IMR-90 (cell line): ENCODE measurements around the gene DRD5. TPM values are rescaled to one million over a fixed set of nuclear protein-coding genes. Genes with fewer than 3 reads are reported as not detected.

Experiments used
- ATAC-seq: fragments of 200-7000 bp; cut with Tn5 transposase; 2 replicates; pipeline ENCODE4 v1.9.1; 2020; ENCODE audit warnings: low read depth, mild to moderate bottlenecking, moderate library complexity
- BruUV-seq: library from RNA; stranded (reverse); fragments of 400-500 nt; replicated peaks from 2 replicates; lab custom pipeline; 2021; lab: Mats Ljungman, UMichigan
- CTCF ChIA-PET: fragments of 300-600 bp; formaldehyde crosslinking; extraction: SDS; loops from one replicate; lab custom pipeline; 2021; ENCODE audit warnings: antibody characterized with exemption; lab: Yijun Ruan, JAX
- POLR2A ChIA-PET: fragments of 300-600 bp; sonication (Branson Sonifier 250); formaldehyde crosslinking; loops from one replicate; lab custom pipeline; 2022; ENCODE audit warnings: antibody characterized with exemption; ENCODE audit not compliant: unreplicated experiment; lab: Charles Lee
- DNase-seq: peaks from one replicate; pipeline ENCODE4 v3.0.0; 2013
- H2AFZ ChIP-seq: replicated peaks from 2 replicates; pipeline ENCODE3; 2013; ENCODE audit warnings: low read length, mild to moderate bottlenecking; ENCODE audit not compliant: poor library complexity
- H2AK5ac ChIP-seq: 2 replicates; pipeline ENCODE4 v1.6.1; 2013; ENCODE audit warnings: low read depth, low read length, inconsistent platforms
- H2AK9ac ChIP-seq: replicated peaks from 2 replicates; pipeline ENCODE3; 2013; ENCODE audit warnings: mild to moderate bottlenecking, low read depth, low read length, moderate library complexity; ENCODE audit not compliant: poor library complexity
- H2BK120ac ChIP-seq: 2 replicates; pipeline ENCODE4 v1.6.1; 2013; ENCODE audit warnings: low read depth, low read length, inconsistent platforms
- H2BK15ac ChIP-seq: 3 replicates; pipeline ENCODE4 v1.6.1; 2013; ENCODE audit warnings: low read depth, low read length, inconsistent platforms
- H2BK20ac ChIP-seq: 2 replicates; pipeline ENCODE4 v1.6.1; 2013; ENCODE audit warnings: low read depth, mild to moderate bottlenecking, inconsistent platforms, low read length, moderate library complexity
- H2BK5ac ChIP-seq: 2 replicates; pipeline ENCODE4 v1.6.1; 2013; ENCODE audit warnings: mild to moderate bottlenecking, low read depth, low read length, inconsistent platforms; ENCODE audit not compliant: poor library complexity, severe bottlenecking
- H3K14ac ChIP-seq: replicated peaks from 2 replicates; pipeline ENCODE4 v1.6.1; 2013; ENCODE audit warnings: low read depth, low read length, inconsistent platforms
- H3K18ac ChIP-seq: 2 replicates; pipeline ENCODE4 v1.6.1; 2013; ENCODE audit warnings: low read depth, low read length, control low read depth
- H3K23ac ChIP-seq: 2 replicates; pipeline ENCODE4 v1.6.1; 2013; ENCODE audit warnings: low read depth, low read length, inconsistent platforms
- H3K27ac ChIP-seq: 2 replicates; pipeline ENCODE4 v1.5.1; 2013; ENCODE audit warnings: mild to moderate bottlenecking, control low read depth, low read length; ENCODE audit not compliant: insufficient read depth
- H3K27me3 ChIP-seq: 2 replicates; pipeline ENCODE4 v1.6.1; 2013; ENCODE audit warnings: low read length; ENCODE audit not compliant: control insufficient read depth, insufficient read depth
- H3K36me3 ChIP-seq: 2 replicates; pipeline ENCODE4 v1.6.1; 2013; ENCODE audit warnings: low read length, mixed read lengths; ENCODE audit not compliant: control insufficient read depth, insufficient read depth
- H3K4ac ChIP-seq: 2 replicates; pipeline ENCODE4 v1.6.1; 2013; ENCODE audit warnings: low read depth, low read length, inconsistent platforms
- H3K4me1 ChIP-seq: 2 replicates; pipeline ENCODE4 v1.6.1; 2013; ENCODE audit warnings: low read length, mixed read lengths; ENCODE audit not compliant: control insufficient read depth, insufficient read depth
- H3K4me2 ChIP-seq: 2 replicates; pipeline ENCODE4 v1.6.1; 2013; ENCODE audit warnings: low read depth, mild to moderate bottlenecking, control low read depth, low read length, moderate library complexity
- H3K4me3 ChIP-seq: 2 replicates; pipeline ENCODE4 v1.5.1; 2013; ENCODE audit warnings: low read depth, mild to moderate bottlenecking, control low read depth, low read length, moderate library complexity; ENCODE audit not compliant: insufficient read depth
- H3K56ac ChIP-seq: 2 replicates; pipeline ENCODE4 v1.6.1; 2013; ENCODE audit warnings: low read length, inconsistent platforms; ENCODE audit not compliant: insufficient read depth; ENCODE audit errors: extremely low read depth
- H3K79me1 ChIP-seq, 2 experiments: 2 replicates each; pipeline ENCODE4 v1.6.1; 2013; ENCODE audit warnings: low read length in 2 of 2, inconsistent platforms in 1 of 2, low read depth in 1 of 2
- H3K9ac ChIP-seq: 2 replicates; pipeline ENCODE4 v1.6.1; 2013; ENCODE audit warnings: low read depth, low read length, control low read depth
- H3K9me1 ChIP-seq: 2 replicates; pipeline ENCODE4 v1.6.1; 2013; ENCODE audit warnings: low read length, inconsistent platforms; ENCODE audit not compliant: insufficient read depth
- H3K9me3 ChIP-seq: 2 replicates; pipeline ENCODE4 v1.6.1; 2013; ENCODE audit warnings: low read length; ENCODE audit not compliant: control insufficient read depth, insufficient read depth
- H4K20me1 ChIP-seq: 2 replicates; pipeline ENCODE4 v1.6.1; 2013; ENCODE audit warnings: low read length, inconsistent platforms; ENCODE audit not compliant: insufficient read depth
- H4K5ac ChIP-seq: 2 replicates; pipeline ENCODE4 v1.6.1; 2013; ENCODE audit warnings: mild to moderate bottlenecking, low read depth, low read length, control low read depth
- H4K8ac ChIP-seq, 2 experiments: 2 replicates each; pipeline ENCODE4 v1.6.1; 2013; ENCODE audit warnings: low read depth in 2 of 2, low read length in 2 of 2, control low read depth in 1 of 2, inconsistent platforms in 1 of 2
- H4K91ac ChIP-seq: 2 replicates; pipeline ENCODE4 v1.6.1; 2013; ENCODE audit warnings: low read depth, low read length, inconsistent platforms; ENCODE audit not compliant: insufficient read depth
- CEBPB ChIP-seq: IDR thresholded peaks from 2 replicates; pipeline ENCODE4 v1.6.1; 2012; ENCODE audit warnings: low read depth, low read length, improper control_type of control experiment
- CTCF ChIP-seq: conservative IDR thresholded peaks from 2 replicates; pipeline ENCODE4 v1.5.1; 2012; ENCODE audit warnings: mild to moderate bottlenecking, low read depth, low read length, improper control_type of control experiment
- ELK1 ChIP-seq: fragments of 150-350 bp; IDR thresholded peaks from 2 replicates; pipeline ENCODE4 v1.6.1; 2016; ENCODE audit warnings: low read depth, mild to moderate bottlenecking, low read length, moderate library complexity, borderline replicate concordance
- FOS ChIP-seq: fragments of 150-350 bp; IDR thresholded peaks from 2 replicates; pipeline ENCODE4 v1.6.1; 2016; ENCODE audit warnings: low read depth, low read length
- MAFK ChIP-seq: IDR thresholded peaks from 2 replicates; pipeline ENCODE4 v1.6.1; 2012; ENCODE audit warnings: low read depth, low read length, improper control_type of control experiment
- MAZ ChIP-seq: IDR thresholded peaks from 2 replicates; pipeline ENCODE4 v1.6.1; 2012; ENCODE audit warnings: low read depth, mild to moderate bottlenecking, low read length, improper control_type of control experiment, moderate library complexity, borderline replicate concordance
- MXI1 ChIP-seq: IDR thresholded peaks from 2 replicates; pipeline ENCODE4 v1.6.1; 2012; ENCODE audit warnings: low read depth, mild to moderate bottlenecking, low read length, moderate library complexity, borderline replicate concordance
- POLR2A ChIP-seq: IDR thresholded peaks from 2 replicates; pipeline ENCODE4 v1.6.1; 2012; ENCODE audit warnings: mild to moderate bottlenecking, low read depth, low read length
- RFX5 ChIP-seq: IDR thresholded peaks from 2 replicates; pipeline ENCODE4 v1.8.0; 2012; ENCODE audit warnings: low read depth, mild to moderate bottlenecking, low read length, moderate library complexity
- WGBS, 2 experiments: methylation state at CpG; one replicate each; pipeline versions ENCODE4 v1.1.5 to v1.1.7; 2013; ENCODE audit warnings: missing lambda C conversion rate in 2 of 2; ENCODE audit not compliant: insufficient read length in 1 of 2; ENCODE audit errors: extremely low coverage in 2 of 2; 5-methylcytosine and 5-hydroxymethylcytosine counted together
- dilution Hi-C: fragments of 300-500 bp; cut with HindIII; formaldehyde crosslinking; loops from one replicate; pipeline ENCODE4 v1.14.3; 2018; ENCODE audit warnings: low sequenced_read_pairs; ENCODE audit not compliant: unreplicated experiment
- in situ Hi-C: fragments of 300-500 bp; cut with MboI; formaldehyde crosslinking; loops from 3 replicates; pipeline ENCODE4 v1.14.3; 2019; ENCODE audit warnings: low sequenced_read_pairs, inconsistent platforms, mixed read lengths
- intact Hi-C: fragments of 100-400 bp; cut with micrococcal nuclease; formaldehyde crosslinking; loops from 2 replicates; pipeline ENCODE4 v1.10.0; 2022
- polyA plus RNA-seq, 3 experiments: library from polyadenylated mRNA; depleted of rRNA; stranded (reverse); fragments of >200 nt; gene quantifications; 2 replicates each; pipeline ENCODE4 v1.2.3, GENCODE V29; 2012; ENCODE audit warnings: low replicate concordance in 1 of 3
- total RNA-seq: library from RNA; depleted of rRNA; stranded (reverse); fragments of >200 nt; gene quantifications from 2 replicates; pipeline ENCODE4 v1.2.3, GENCODE V29; 2012

The DRD5 gene
- total and polyA plus RNA-seq, 2 of the 4 experiments (the other 2 are of a cell fraction): not detected

- TF ChIP-seq CTCF: peak; percentile 55
Measured at GRCh38 chr4:9762823-9763475, 18.5 kb upstream of the DRD5 start (continued).

GRCh38 chr4:9764155-9764696, 17.2 kb upstream of the DRD5 start:
- WGBS, 2 experiments: no CpG with 5 or more reads among the region's 5 CpGs
- no peak overlapping the region for H3K14ac ChIP-seq
- CTCF ChIA-PET: interaction anchor here (0.7 kb wide), 1 partner anchor 540 kb away, joined by 3 read pairs; no protein-coding TSS in a partner anchor
- H3K4me1 ChIP-seq: no peaks in the 10 kb centered on the region
- no peak overlapping the region for H2BK20ac ChIP-seq
- no peaks in the 10 kb centered on the region for H3K9me3 ChIP-seq
- no peaks in the 10 kb centered on the region for H3K27me3 ChIP-seq
- H3K27ac ChIP-seq: no peak overlapping the region
- H4K91ac ChIP-seq: no peak overlapping the region
- H2BK15ac ChIP-seq: no peak overlapping the region
- no peak overlapping the region for H2AK9ac ChIP-seq
- H3K36me3 ChIP-seq: no peaks in the 10 kb centered on the region
- intact Hi-C loops: loop anchor here (10.0 kb wide), 1 partner anchor 131 kb away; no protein-coding TSS in a partner anchor
- no peak overlapping the region for H3K9ac ChIP-seq
- no peak overlapping the region for H3K18ac ChIP-seq
- no peak overlapping the region for H2AK5ac ChIP-seq
- no peak overlapping the region for H3K4ac ChIP-seq
- no peak overlapping the region for H3K56ac ChIP-seq
- no peak for DNase-seq
- no peak overlapping the region for H4K5ac ChIP-seq
- no TSS peak for BruUV-seq
- H3K4me2 ChIP-seq: no peak overlapping the region
- H3K4me3 ChIP-seq: no peak overlapping the region
- POLR2A ChIA-PET: no interaction called here
- H2AFZ ChIP-seq: no peak overlapping the region
- no peak overlapping the region for H4K8ac ChIP-seq
- no peak for TF ChIP-seq RFX5
- no peak for TF ChIP-seq FOS
- no peak for TF ChIP-seq CTCF
- no peak for TF ChIP-seq MAZ
- TF ChIP-seq CEBPB: no peak
- TF ChIP-seq ELK1: no peak
- TF ChIP-seq MAFK: no peak
- no peak for TF ChIP-seq MXI1
- no peak for TF ChIP-seq POLR2A
- no peaks in the 10 kb centered on the region for H3K9me1 ChIP-seq
- H2BK120ac ChIP-seq: no peak overlapping the region
- in situ Hi-C loops: loop anchor here (5.0 kb wide), 1 partner anchor 253 kb away; no protein-coding TSS in a partner anchor
- no peaks in the 10 kb centered on the region for H3K79me1 ChIP-seq
- dilution Hi-C loops: no loop called here
- H3K23ac ChIP-seq: no peak overlapping the region
- H4K20me1 ChIP-seq: no peaks in the 10 kb centered on the region
- H2BK5ac ChIP-seq: no peak overlapping the region
- ATAC-seq: no peak
